GM12878 (cell line): ENCODE results near the gene BRCA2. TPM values are rescaled to one million over a fixed set of nuclear protein-coding genes. Genes with fewer than 3 reads are reported as not detected.
A peak's percentile ranks its signal among the peaks of the same experiment; 100 is the strongest.

Experiments
- ATAC-seq: fragments of 200-7000 bp; cut with Tn5 transposase; 3 replicates; pipeline ENCODE4 v1.9.1; 2020; ENCODE audit warnings: mild to moderate bottlenecking, moderate library complexity
- BruUV-seq: library from RNA; stranded (reverse); fragments of 400-500 nt; replicated peaks from 2 replicates; lab custom pipeline; 2021; lab: Mats Ljungman, UMichigan
- CTCF ChIA-PET: fragments of 300-600 bp; sonication (Branson Sonifier 250); formaldehyde crosslinking; extraction: SDS; loops from one replicate; lab custom pipeline; 2021; ENCODE audit warnings: inconsistent platforms; lab: Yijun Ruan, JAX
- POLR2A ChIA-PET: fragments of 350-600 bp; formaldehyde crosslinking; extraction: SDS; loops from one replicate; lab custom pipeline; 2021; ENCODE audit warnings: inconsistent platforms; lab: Charles Lee
- RAD21 ChIA-PET: fragments of 300-600 bp; sonication (Branson Sonifier 250); formaldehyde crosslinking; loops from one replicate; lab custom pipeline; 2023; ENCODE audit warnings: antibody characterized with exemption; ENCODE audit not compliant: unreplicated experiment; lab: Charles Lee
- SMC1A ChIA-PET: fragments of 300-600 bp; sonication (Branson Sonifier 250); formaldehyde crosslinking; loops from one replicate; lab custom pipeline; 2023; ENCODE audit not compliant: unreplicated experiment, uncharacterized antibody; lab: Charles Lee
- DNase-seq: peaks from one replicate; pipeline ENCODE4 v3.0.0-alpha.2; 2011; ENCODE audit warnings: low read depth, low spot score
- FAIRE-seq: peaks from 3 replicates; lab custom pipeline; 2011; peaks lifted over from hg19 to GRCh38; lab: Jason Lieb, UNC
- H2AFZ ChIP-seq: 2 replicates; pipeline ENCODE4 v1.6.0; 2011; ENCODE audit warnings: low read depth, low read length, control low read depth; ENCODE audit not compliant: control insufficient read depth
- H3K27ac ChIP-seq: 2 replicates; pipeline ENCODE4 v1.5.1; 2011; ENCODE audit warnings: control low read depth; ENCODE audit not compliant: control insufficient read depth, insufficient read depth
- H3K27me3 ChIP-seq, 2 experiments: replicated peaks in 1 of 2; 2 replicates each; pipeline versions ENCODE4 v1.6.0 to v1.6.1; 2011; ENCODE audit warnings: low read length in 1 of 2; ENCODE audit not compliant: control insufficient read depth in 2 of 2, insufficient read depth in 2 of 2
- H3K36me3 ChIP-seq, 2 experiments: 2 replicates each; pipeline ENCODE4 v1.5.1; 2011; ENCODE audit warnings: low read length in 1 of 2; ENCODE audit not compliant: control insufficient read depth in 2 of 2, insufficient read depth in 2 of 2
- H3K4me1 ChIP-seq: 2 replicates; pipeline ENCODE4 v1.6.1; 2011; ENCODE audit warnings: mild to moderate bottlenecking, low read length, moderate library complexity, mixed read lengths; ENCODE audit not compliant: control insufficient read depth, insufficient read depth
- H3K4me2 ChIP-seq: 2 replicates; pipeline ENCODE4 v1.6.0; 2011; ENCODE audit warnings: control low read depth; ENCODE audit not compliant: control insufficient read depth, insufficient read depth
- H3K4me3 ChIP-seq: fragments of 200-600 bp; sonication (generic); 2 replicates; pipeline ENCODE4 v1.5.1; 2016
- H3K79me2 ChIP-seq: 2 replicates; pipeline ENCODE4 v1.6.0; 2011; ENCODE audit warnings: low read length; ENCODE audit not compliant: control insufficient read depth, insufficient read depth
- H3K9ac ChIP-seq: 2 replicates; pipeline ENCODE4 v1.8.0; 2011; ENCODE audit warnings: low read length, control low read depth, mixed read lengths; ENCODE audit not compliant: control insufficient read depth, insufficient read depth
- H3K9me3 ChIP-seq: replicated peaks from 3 replicates; pipeline ENCODE4 v1.5.1; 2011; ENCODE audit warnings: mild to moderate bottlenecking, low read length; ENCODE audit not compliant: control insufficient read depth, insufficient read depth
- H4K20me1 ChIP-seq: 2 replicates; pipeline ENCODE4 v1.6.0; 2011; ENCODE audit not compliant: control insufficient read depth, insufficient read depth
- BCL11A ChIP-seq: IDR thresholded peaks from 2 replicates; pipeline ENCODE4 v1.6.1; 2011; ENCODE audit warnings: low read depth, low read length
- DPF2 ChIP-seq: fragments of 450-650 bp; IDR thresholded peaks from 2 replicates; pipeline ENCODE4 v1.6.1; 2017; ENCODE audit warnings: mild to moderate bottlenecking
- IKZF1 ChIP-seq: fragments of 450-650 bp; conservative IDR thresholded peaks from 2 replicates; pipeline ENCODE4 v1.6.1; 2017; ENCODE audit warnings: antibody characterized with exemption, mild to moderate bottlenecking
- KLF5 ChIP-seq: fragments of 450-650 bp; IDR thresholded peaks from 2 replicates; pipeline ENCODE4 v1.6.1; 2014; ENCODE audit warnings: mild to moderate bottlenecking; ENCODE audit not compliant: partially characterized antibody
- LARP7 ChIP-seq: fragments of 450-650 bp; IDR thresholded peaks from 2 replicates; pipeline ENCODE4 v1.6.1; 2017; ENCODE audit warnings: mild to moderate bottlenecking
- POLR2AphosphoS5 ChIP-seq: IDR thresholded peaks from 2 replicates; pipeline ENCODE4 v1.6.1; 2011; ENCODE audit warnings: mild to moderate bottlenecking, low read length, inconsistent platforms
- RBBP5 ChIP-seq: fragments of 200-600 bp; sonication (generic); conservative IDR thresholded peaks from 2 replicates; pipeline ENCODE4 v1.6.1; 2016
- STAT3 ChIP-seq: IDR thresholded peaks from 2 replicates; pipeline ENCODE4 v1.6.1; 2011; ENCODE audit warnings: low read depth, low read length, improper control_type of control experiment
- TCF7 ChIP-seq: IDR thresholded peaks from 2 replicates; pipeline ENCODE4 v1.6.1; 2014; ENCODE audit warnings: antibody characterized with exemption, borderline replicate concordance
- USF1 ChIP-seq: IDR thresholded peaks from 2 replicates; pipeline ENCODE4 v1.6.1; 2011; ENCODE audit warnings: borderline replicate concordance, low read depth, mild to moderate bottlenecking, moderate library complexity, mixed read lengths, low read length; ENCODE audit not compliant: insufficient read depth; ENCODE audit errors: extremely low read length
- USF2 ChIP-seq: IDR thresholded peaks from 2 replicates; pipeline ENCODE4 v1.6.1; 2011; ENCODE audit warnings: low read depth, low read length, improper control_type of control experiment, borderline replicate concordance
- ZNF384 ChIP-seq: IDR thresholded peaks from 2 replicates; pipeline ENCODE4 v1.6.1; 2012; ENCODE audit warnings: low read depth, mild to moderate bottlenecking, low read length, improper control_type of control experiment, borderline replicate concordance
- WGBS: methylation state at CpG from one replicate; pipeline ENCODE4 v1.1.6; 2016; ENCODE audit warnings: low lambda C conversion rate; ENCODE audit not compliant: insufficient replicate concordance, insufficient coverage; ENCODE audit errors: missing lambda C conversion rate; 5-methylcytosine and 5-hydroxymethylcytosine counted together
- in situ Hi-C: fragments of 300-500 bp; cut with MboI; formaldehyde crosslinking; loops from 9 replicates; pipeline ENCODE4 v1.14.3; 2018; ENCODE audit warnings: mixed read lengths
- intact Hi-C: fragments of 100-400 bp; cut with micrococcal nuclease; formaldehyde crosslinking; loops from one replicate; pipeline ENCODE4 v1.14.2; 2022; ENCODE audit not compliant: unreplicated experiment
- polyA plus RNA-seq, 11 experiments: library from polyadenylated mRNA; depleted of rRNA in 4 of 11; unstranded in 6 of 11; stranded (reverse) in 5 of 11; fragments of >200 nt; fragmentation: Nextera tagmentation in 4 of 11; fragmentation: Illumina TruSeq in 1 of 11; extraction: Ambion mirVana in 4 of 11; extraction: Trizol in 1 of 11; gene quantifications; 1 replicate in 1 of 11; 2 replicates in 10 of 11; pipeline versions ENCODE4 v1.2.1 to v1.2.3, GENCODE V29; 2011 to 2016; ENCODE audit warnings: inconsistent platforms in 2 of 11, missing spikeins in 2 of 11, low read depth in 1 of 11
- total RNA-seq, 4 experiments: library from RNA; depleted of rRNA in 3 of 4; stranded (reverse); fragments of >200 nt in 3 of 4; fragmentation: Illumina TruSeq in 1 of 4; extraction: Trizol in 1 of 4; gene quantifications; 2 replicates each; pipeline versions ENCODE4 v1.2.1 to v1.2.3, GENCODE V29; 2013 to 2021
- TF ChIP-seq, protein P1 (sequence below), 3 experiments: IDR thresholded peaks in 2 of 3; conservative IDR thresholded peaks in 1 of 3; 2 replicates each; pipeline ENCODE4 v1.5.1; 2011; ENCODE audit warnings: low read depth in 3 of 3, low read length in 3 of 3, mild to moderate bottlenecking in 3 of 3, control low read depth in 2 of 3, moderate library complexity in 2 of 3, inconsistent platforms in 1 of 3, mixed read lengths in 1 of 3; ENCODE audit not compliant: control insufficient read depth in 2 of 3, insufficient read depth in 1 of 3; ENCODE audit errors: extremely low read depth in 1 of 3

BRCA2 gene
- total and polyA plus RNA-seq, 10 of the 15 experiments (the other 5 are each of a cell fraction or from before 2014, with no cell fraction given), result 7.6 to 42.2 (median 23.9) TPM

DNA sequence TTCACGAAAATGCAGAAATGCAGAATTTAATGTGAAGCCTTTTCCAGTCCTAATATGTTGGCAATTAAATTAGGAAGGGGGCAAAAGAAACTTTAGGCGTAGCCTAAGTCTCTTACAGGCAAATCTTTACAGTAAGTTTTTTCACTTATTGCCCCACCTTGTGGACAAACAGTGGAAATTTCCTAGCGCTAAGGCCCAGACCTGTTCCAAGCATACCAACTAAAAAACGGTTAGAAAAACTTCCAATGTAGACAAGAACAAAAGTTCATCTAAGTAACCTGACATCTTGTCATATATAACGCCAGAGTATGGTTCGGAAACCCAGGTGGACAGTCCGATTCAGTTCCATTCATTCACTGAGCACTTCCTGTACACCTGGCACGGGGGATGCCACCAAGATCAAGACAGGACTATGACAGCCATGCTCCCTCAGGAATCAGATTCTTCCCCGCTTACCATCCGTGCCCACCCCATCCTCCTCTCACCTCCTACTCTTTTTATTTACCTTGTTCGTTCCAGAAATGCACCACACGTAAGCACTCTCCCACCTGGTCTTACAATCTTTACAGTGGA, 5.1 kb upstream of the BRCA2 start (continued):
- TF ChIP-seq, protein P1, sequence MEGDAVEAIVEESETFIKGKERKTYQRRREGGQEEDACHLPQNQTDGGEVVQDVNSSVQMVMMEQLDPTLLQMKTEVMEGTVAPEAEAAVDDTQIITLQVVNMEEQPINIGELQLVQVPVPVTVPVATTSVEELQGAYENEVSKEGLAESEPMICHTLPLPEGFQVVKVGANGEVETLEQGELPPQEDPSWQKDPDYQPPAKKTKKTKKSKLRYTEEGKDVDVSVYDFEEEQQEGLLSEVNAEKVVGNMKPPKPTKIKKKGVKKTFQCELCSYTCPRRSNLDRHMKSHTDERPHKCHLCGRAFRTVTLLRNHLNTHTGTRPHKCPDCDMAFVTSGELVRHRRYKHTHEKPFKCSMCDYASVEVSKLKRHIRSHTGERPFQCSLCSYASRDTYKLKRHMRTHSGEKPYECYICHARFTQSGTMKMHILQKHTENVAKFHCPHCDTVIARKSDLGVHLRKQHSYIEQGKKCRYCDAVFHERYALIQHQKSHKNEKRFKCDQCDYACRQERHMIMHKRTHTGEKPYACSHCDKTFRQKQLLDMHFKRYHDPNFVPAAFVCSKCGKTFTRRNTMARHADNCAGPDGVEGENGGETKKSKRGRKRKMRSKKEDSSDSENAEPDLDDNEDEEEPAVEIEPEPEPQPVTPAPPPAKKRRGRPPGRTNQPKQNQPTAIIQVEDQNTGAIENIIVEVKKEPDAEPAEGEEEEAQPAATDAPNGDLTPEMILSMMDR (IDR thresholded peaks at IDR 0.05 in 2 of 3, conservative IDR thresholded peaks at IDR 0.05 in 1 of 3; ENCODE audit: control insufficient read depth in 2 of 3, extremely low read depth in 1 of 3, insufficient read depth in 1 of 3, low read depth in 3 of 3, low read length in 3 of 3), result peak; percentile 61 to 73 (median 67)
- TF ChIP-seq USF2 (no peak), ZNF384 (no peak), BCL11A (no peak), TCF7 (no peak), IKZF1 (no peak)
- TF ChIP-seq, all 136 proteins: peak for 3

DNA sequence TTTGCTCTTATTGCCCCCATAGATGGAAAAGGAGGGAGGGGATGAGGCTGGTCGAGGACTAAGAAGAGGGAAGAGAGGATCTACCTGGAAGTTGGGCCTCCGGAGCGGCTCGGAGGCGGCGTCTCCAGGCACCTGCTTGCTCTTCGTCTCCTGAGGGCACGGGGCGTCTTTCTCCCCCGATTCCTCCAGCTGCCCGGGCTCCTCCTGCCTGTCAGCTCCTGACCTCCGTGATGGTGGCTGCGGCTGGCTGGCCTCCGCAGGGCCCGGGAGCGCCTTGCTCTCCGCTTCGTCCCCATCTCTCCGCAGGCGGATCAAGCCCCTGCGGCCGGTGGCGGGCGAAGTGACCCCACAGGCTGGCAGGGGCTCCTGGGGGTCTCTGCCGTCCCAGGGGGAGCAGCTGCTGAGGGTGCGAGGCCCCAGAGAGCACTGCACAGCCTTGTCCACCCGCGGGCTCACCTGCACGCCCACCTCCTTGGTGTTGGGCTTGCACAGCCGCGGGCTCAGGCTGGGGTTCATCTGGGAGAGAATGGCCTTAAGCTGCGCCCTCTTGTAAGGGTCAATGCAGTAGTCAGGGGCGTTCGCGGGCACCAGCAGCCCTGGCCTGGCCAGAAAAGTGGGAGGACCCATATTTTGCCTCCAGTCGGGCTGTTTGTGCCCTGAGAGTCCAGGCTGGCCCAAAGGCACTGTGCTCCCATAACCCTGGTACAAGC, 4.0 kb upstream of the BRCA2 start:
- ChIA-PET POLR2A (no interaction called here), CTCF (interaction anchor here (0.7 to 1.2 kb wide), 8 partner anchors 13 to 401 kb away, joined by 3 to 7 read pairs (median 3); no protein-coding TSS in a partner anchor), RAD21 (interaction anchor here (1.2 to 1.3 kb wide), 2 partner anchors 43 to 397 kb away, joined by 3 read pairs; no protein-coding TSS in a partner anchor), SMC1A (interaction anchor here (2.6 kb wide), 1 partner anchor 402 kb away, joined by 7 read pairs; no protein-coding TSS in a partner anchor)
- H3K9me3 ChIP-seq, result no peaks in the 10 kb centered on the region; the same call in 2 of the 3 replicates
- H3K4me1 ChIP-seq, result peaks cover 8% of the 10 kb centered on the region
- H4K20me1 ChIP-seq, result no peaks in the 10 kb centered on the region
- FAIRE-seq, result no peak
- no peak for ATAC-seq
- intact Hi-C loops (loop anchor here (2.0 kb wide), 1 partner anchor 293 kb away; no protein-coding TSS in a partner anchor), in situ Hi-C loops (loop anchor here (5.0 kb wide), 2 partner anchors 279 to 399 kb away; partner anchors contain the start of gene FRY)
- no TSS peak for BruUV-seq
- 90% methylated on average over 36 of the region's 36 CpGs for WGBS
- no peak for DNase-seq
- peaks cover 3% of the 10 kb centered on the region for H3K79me2 ChIP-seq
- H2AFZ ChIP-seq, result no peak overlapping the region
- H3K27me3 ChIP-seq, result no peaks in the 10 kb centered on the region
- TF ChIP-seq USF1, result no peak
- TF ChIP-seq LARP7, result no peak
- no peak for TF ChIP-seq RBBP5
- TF ChIP-seq STAT3, result no peak
- TF ChIP-seq POLR2AphosphoS5, result no peak
- TF ChIP-seq KLF5, result no peak
- no peak for TF ChIP-seq DPF2
- no peak overlapping the region for H3K4me3 ChIP-seq
- H3K27ac ChIP-seq, result no peak overlapping the region
- H3K4me2 ChIP-seq, result no peak overlapping the region
- no peaks in the 10 kb centered on the region for H3K36me3 ChIP-seq
- no peak overlapping the region for H3K9ac ChIP-seq
